Parathyroid adenoma (tissue), 2 donors: ENCODE results near the gene MAML1.
A peak's percentile ranks its signal among the peaks of the same experiment; 100 is the strongest.

Source experiments
- H2AFZ ChIP-seq: fragments of 300-600 bp; sonication (generic); one replicate; pipeline ENCODE4 v1.7.0; 2017; ENCODE audit warnings: antibody characterized with exemption, mild to moderate bottlenecking
- H3K27ac ChIP-seq: fragments of 300-600 bp; sonication (generic); one replicate; pipeline ENCODE4 v1.7.0; 2017
- H3K27me3 ChIP-seq: fragments of 300-600 bp; sonication (generic); one replicate; pipeline ENCODE4 v1.7.0; 2017; ENCODE audit warnings: low read length; ENCODE audit not compliant: control insufficient read depth, insufficient read depth
- H3K36me3 ChIP-seq: fragments of 300-600 bp; sonication (generic); one replicate; pipeline ENCODE4 v1.7.0; 2017; ENCODE audit warnings: low read length; ENCODE audit not compliant: control insufficient read depth, insufficient read depth
- H3K4me1 ChIP-seq: fragments of 300-600 bp; sonication (generic); one replicate; pipeline ENCODE4 v1.7.0; 2017; ENCODE audit warnings: control low read depth
- H3K4me2 ChIP-seq: fragments of 300-600 bp; sonication (generic); one replicate; pipeline ENCODE4 v1.7.0; 2017; ENCODE audit warnings: low read length
- H3K4me3 ChIP-seq: fragments of 300-600 bp; sonication (generic); one replicate; pipeline ENCODE4 v1.7.0; 2017; ENCODE audit warnings: low read depth, low read length
- H3K79me2 ChIP-seq: fragments of 300-600 bp; sonication (generic); one replicate; pipeline ENCODE4 v1.7.0; 2017; ENCODE audit warnings: control low read depth
- H3K9ac ChIP-seq: fragments of 300-600 bp; sonication (generic); one replicate; pipeline ENCODE4 v1.7.0; 2017; ENCODE audit warnings: mild to moderate bottlenecking
- H3K9me3 ChIP-seq: fragments of 300-600 bp; sonication (generic); one replicate; pipeline ENCODE4 v1.7.0; 2017; ENCODE audit warnings: low read length; ENCODE audit not compliant: control insufficient read depth
- CTCF ChIP-seq: fragments of 300-600 bp; sonication (generic); IDR thresholded peaks from one replicate; pipeline ENCODE4 v1.7.0; 2017; ENCODE audit warnings: antibody characterized with exemption, mild to moderate bottlenecking
- donor health status: primary hyperparathyroidism.

The MAML1 gene

GRCh38 chr5:179763215-179763945, 30.8 kb downstream of the MAML1 start:
- no peaks in the 10 kb centered on the region for H3K9me3 ChIP-seq
- H3K4me3 ChIP-seq = no peak overlapping the region
- no peaks in the 10 kb centered on the region for H3K36me3 ChIP-seq
- no peak overlapping the region for H2AFZ ChIP-seq
- peak overlapping the region; percentile 67 for H3K27ac ChIP-seq
- TF ChIP-seq CTCF = peak; percentile 94
- H3K27me3 ChIP-seq = no peaks in the 10 kb centered on the region
- H3K9ac ChIP-seq = no peak overlapping the region
- H3K4me1 ChIP-seq = peaks cover 32% of the 10 kb centered on the region
- H3K79me2 ChIP-seq = peaks cover 35% of the 10 kb centered on the region
- peak overlapping the region; percentile 39 for H3K4me2 ChIP-seq

GRCh38 chr5:179764056-179764455, 31.4 kb downstream of the MAML1 start:
- Histone ChIP-seq H3K9me3 (no peaks in the 10 kb centered on the region), H3K36me3 (no peaks in the 10 kb centered on the region), H3K9ac (no peak overlapping the region), H3K4me2 (no peak overlapping the region), H3K4me1 (peaks cover 32% of the 10 kb centered on the region), H3K27me3 (no peaks in the 10 kb centered on the region), H3K27ac (peak overlapping the region; percentile 67), H3K4me3 (no peak overlapping the region), H2AFZ (no peak overlapping the region), H3K79me2 (peaks cover 35% of the 10 kb centered on the region)
- no peak for TF ChIP-seq CTCF

- H3K9me3 ChIP-seq = no peaks in the 10 kb centered on the region
- H3K9ac ChIP-seq = no peak overlapping the region
- peaks cover 24% of the 10 kb centered on the region for H3K4me1 ChIP-seq
- no peaks in the 10 kb centered on the region for H3K27me3 ChIP-seq
- no peak for TF ChIP-seq CTCF
- no peaks in the 10 kb centered on the region for H3K36me3 ChIP-seq
- H3K4me3 ChIP-seq = no peak overlapping the region
- H3K79me2 ChIP-seq = peaks cover 31% of the 10 kb centered on the region
- H3K27ac ChIP-seq = no peak overlapping the region
- no peak overlapping the region for H3K4me2 ChIP-seq
- no peak overlapping the region for H2AFZ ChIP-seq
Observed at GRCh38 chr5:179765400-179765799, 32.8 kb downstream of the MAML1 start.

GRCh38 chr5:179766021-179766725, 33.6 kb downstream of the MAML1 start:
- Histone ChIP-seq H3K9ac (no peak overlapping the region), H3K4me2 (no peak overlapping the region), H3K9me3 (no peaks in the 10 kb centered on the region), H3K4me3 (no peak overlapping the region), H3K79me2 (peaks cover 34% of the 10 kb centered on the region), H3K27ac (no peak overlapping the region), H3K4me1 (peaks cover 24% of the 10 kb centered on the region), H3K27me3 (no peaks in the 10 kb centered on the region), H3K36me3 (no peaks in the 10 kb centered on the region), H2AFZ (no peak overlapping the region)
- TF ChIP-seq CTCF = no peak
